ENCODE data around the gene LSM2.

The LSM2 gene

GRCh38 chr6:31785475-31785874 lies 21.3 kb downstream of the LSM2 start:
- TF ChIP-seq REST (IDR thresholded peaks at IDR 0.05; ENCODE audit: insufficient read depth in 1 of 2, low read depth in 2 of 2, low read length in 2 of 2) (no peak), TAF1 (IDR thresholded peaks at IDR 0.05; ENCODE audit: borderline replicate concordance, insufficient read depth, low read length) (no peak), POLR2AphosphoS5 (IDR thresholded peaks at IDR 0.05; ENCODE audit: low read depth, low read length) (no peak), SIN3A (IDR thresholded peaks at IDR 0.05; ENCODE audit: borderline replicate concordance, insufficient read depth, low read length) (no peak), FOXP2 (optimal IDR thresholded peaks at IDR 0.05; ENCODE audit: borderline replicate concordance, extremely low read depth, extremely low read length, insufficient read depth) (no peak)

GRCh38 chr6:31784098-31784925 lies 22.5 kb downstream of the LSM2 start:
- TF ChIP-seq REST (IDR thresholded peaks at IDR 0.05; ENCODE audit: insufficient read depth in 1 of 2, low read depth in 2 of 2, low read length in 2 of 2) (no peak), POLR2AphosphoS5 (IDR thresholded peaks at IDR 0.05; ENCODE audit: low read depth, low read length) (no peak), SIN3A (IDR thresholded peaks at IDR 0.05; ENCODE audit: borderline replicate concordance, insufficient read depth, low read length) (no peak), FOXP2 (optimal IDR thresholded peaks at IDR 0.05; ENCODE audit: borderline replicate concordance, extremely low read depth, extremely low read length, insufficient read depth) (no peak), TAF1 (IDR thresholded peaks at IDR 0.05; ENCODE audit: borderline replicate concordance, insufficient read depth, low read length) (no peak)

GRCh38 chr6:31782126-31782855 lies 24.5 kb downstream of the LSM2 start:
- TF ChIP-seq POLR2AphosphoS5 (IDR thresholded peaks at IDR 0.05; ENCODE audit: low read depth, low read length) (no peak), TAF1 (IDR thresholded peaks at IDR 0.05; ENCODE audit: borderline replicate concordance, insufficient read depth, low read length) (no peak), REST (IDR thresholded peaks at IDR 0.05; ENCODE audit: insufficient read depth in 1 of 2, low read depth in 2 of 2, low read length in 2 of 2) (no peak), FOXP2 (optimal IDR thresholded peaks at IDR 0.05; ENCODE audit: borderline replicate concordance, extremely low read depth, extremely low read length, insufficient read depth) (no peak), SIN3A (IDR thresholded peaks at IDR 0.05; ENCODE audit: borderline replicate concordance, insufficient read depth, low read length) (no peak)

- no peak for TF ChIP-seq REST (IDR thresholded peaks at IDR 0.05; ENCODE audit: insufficient read depth in 1 of 2, low read depth in 2 of 2, low read length in 2 of 2)
- no peak for TF ChIP-seq FOXP2 (optimal IDR thresholded peaks at IDR 0.05; ENCODE audit: borderline replicate concordance, extremely low read depth, extremely low read length, insufficient read depth)
- TF ChIP-seq POLR2AphosphoS5 (IDR thresholded peaks at IDR 0.05; ENCODE audit: low read depth, low read length) = no peak; the same call in 1 of the 2 replicates
- TF ChIP-seq TAF1 (IDR thresholded peaks at IDR 0.05; ENCODE audit: borderline replicate concordance, insufficient read depth, low read length) = no peak
- no peak for TF ChIP-seq SIN3A (IDR thresholded peaks at IDR 0.05; ENCODE audit: borderline replicate concordance, insufficient read depth, low read length)
These were observed 25.3 kb downstream of the LSM2 start for GRCh38 chr6:31781244-31782125.
